Embryonic facial prominence (tissue), 1 donor: Measurements from ENCODE around the gene TMUB2.
"Not testable (repeated sequence)": the region's sequence is repeated elsewhere in the genome, so short reads cannot be mapped to it uniquely, and the experiment has no call there.

Source experiments
- DNase-seq: peaks from one replicate; pipeline ENCODE4 v3.0.0-alpha.2; 2016; ENCODE audit errors: extremely low spot score

TMUB2 gene

GRCh38 chr17:44219108-44219615 is 32.4 kb downstream of the TMUB2 start:
- peak; percentile 66 for DNase-seq

GRCh38 chr17:44219616-44220212 is 32.9 kb downstream of the TMUB2 start, which contains the start of gene UBTF:
Gene UBTF (minus strand): TSS chr17:44219675. CDS start chr17:44218229, 1,446 bp downstream.
- peak; percentile 66 for DNase-seq

- no peak for DNase-seq
Measured at GRCh38 chr17:44220213-44221083, 33.7 kb downstream of the TMUB2 start.

GRCh38 chr17:44221084-44221861 is 34.5 kb downstream of the TMUB2 start:
- peak; percentile 60 for DNase-seq

GRCh38 chr17:44221862-44222111 is 35.0 kb downstream of the TMUB2 start:
- DNase-seq = no peak

- DNase-seq = no peak
Measured at GRCh38 chr17:44222112-44222869, 35.5 kb downstream of the TMUB2 start.

GRCh38 chr17:44223541-44224071 is 36.8 kb downstream of the TMUB2 start:
- no peak for DNase-seq

- no peak for DNase-seq
Measured at GRCh38 chr17:44229090-44229489, 42.3 kb downstream of the TMUB2 start.

GRCh38 chr17:44230140-44230539 is 43.4 kb downstream of the TMUB2 start:
- no peak for DNase-seq

- no peak for DNase-seq
Measured at GRCh38 chr17:44232061-44232460, 45.3 kb downstream of the TMUB2 start.

GRCh38 chr17:44233582-44233981 is 46.8 kb downstream of the TMUB2 start:
- no peak for DNase-seq

- no peak for DNase-seq
Measured at GRCh38 chr17:44235583-44235936, 48.8 kb downstream of the TMUB2 start.

GRCh38 chr17:44236444-44236991 is 49.7 kb downstream of the TMUB2 start:
- no peak for DNase-seq

- not testable (repeated sequence) for DNase-seq
Measured at GRCh38 chr17:44237886-44238285, 51.1 kb downstream of the TMUB2 start.

GRCh38 chr17:44241106-44241624 is 54.4 kb downstream of the TMUB2 start:
- no peak for DNase-seq
